PC-9 (cell line): ENCODE measurements around the gene ELMOD1.

ENCODE experiments used
- EZH2 ChIP-seq: fragments of 200-600 bp; sonication (generic); IDR thresholded peaks from 2 replicates; pipeline ENCODE4 v1.8.0; 2017; ENCODE audit warnings: antibody characterized with exemption, low read depth
- TF ChIP-seq, protein P1 (sequence below): fragments of 200-600 bp; sonication (generic); conservative IDR thresholded peaks from 2 replicates; pipeline ENCODE4 v1.6.1; 2017; ENCODE audit warnings: mixed run types, antibody characterized with exemption, mild to moderate bottlenecking, moderate library complexity

DNA sequence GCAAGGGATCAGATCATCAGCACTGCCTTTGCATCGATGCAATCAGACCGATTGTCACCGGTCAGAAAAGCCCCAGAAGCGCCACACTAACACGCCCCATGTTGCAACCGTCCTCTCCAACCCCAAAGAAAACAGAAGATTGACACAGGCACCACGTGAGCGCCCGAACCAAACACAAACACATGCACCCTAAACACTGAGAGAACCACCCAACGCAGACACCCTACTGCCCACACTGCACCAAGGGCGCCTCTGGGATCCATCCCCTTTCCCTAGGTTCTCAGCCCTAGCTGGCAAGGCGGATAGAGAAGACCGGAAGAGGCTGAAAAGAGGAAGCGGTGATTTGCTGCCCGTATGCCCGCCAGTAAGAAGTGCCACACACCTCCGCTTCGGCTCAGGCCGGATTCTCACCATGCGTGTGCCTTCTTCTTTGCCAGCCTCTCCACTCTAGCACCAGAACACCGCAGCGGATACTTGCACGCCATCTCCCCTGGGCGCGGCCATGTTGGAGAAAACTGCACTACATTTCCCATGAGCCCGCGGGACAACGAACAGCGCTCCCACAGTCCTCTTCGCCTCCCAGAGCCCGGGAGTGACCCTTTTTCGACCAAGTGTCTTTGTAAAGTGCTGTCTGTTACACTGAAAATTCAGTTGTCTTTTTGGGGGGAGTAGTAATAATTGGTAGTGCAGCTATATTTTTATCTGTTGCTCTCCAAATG is 25.6 kb upstream of the ELMOD1 start, which contains the start of gene ALKBH8:
- TF ChIP-seq, protein P1, sequence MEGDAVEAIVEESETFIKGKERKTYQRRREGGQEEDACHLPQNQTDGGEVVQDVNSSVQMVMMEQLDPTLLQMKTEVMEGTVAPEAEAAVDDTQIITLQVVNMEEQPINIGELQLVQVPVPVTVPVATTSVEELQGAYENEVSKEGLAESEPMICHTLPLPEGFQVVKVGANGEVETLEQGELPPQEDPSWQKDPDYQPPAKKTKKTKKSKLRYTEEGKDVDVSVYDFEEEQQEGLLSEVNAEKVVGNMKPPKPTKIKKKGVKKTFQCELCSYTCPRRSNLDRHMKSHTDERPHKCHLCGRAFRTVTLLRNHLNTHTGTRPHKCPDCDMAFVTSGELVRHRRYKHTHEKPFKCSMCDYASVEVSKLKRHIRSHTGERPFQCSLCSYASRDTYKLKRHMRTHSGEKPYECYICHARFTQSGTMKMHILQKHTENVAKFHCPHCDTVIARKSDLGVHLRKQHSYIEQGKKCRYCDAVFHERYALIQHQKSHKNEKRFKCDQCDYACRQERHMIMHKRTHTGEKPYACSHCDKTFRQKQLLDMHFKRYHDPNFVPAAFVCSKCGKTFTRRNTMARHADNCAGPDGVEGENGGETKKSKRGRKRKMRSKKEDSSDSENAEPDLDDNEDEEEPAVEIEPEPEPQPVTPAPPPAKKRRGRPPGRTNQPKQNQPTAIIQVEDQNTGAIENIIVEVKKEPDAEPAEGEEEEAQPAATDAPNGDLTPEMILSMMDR: no peak
- TF ChIP-seq EZH2: no peak
